Activated CD8-positive, alpha-beta memory T cell treated with anti-CD3 and anti-CD28 coated beads, Interleukin-2, amount 50 U/mL, for 24 hours (primary cell): ENCODE data around the gene WWP2.
"Not testable (repeated sequence)": the region's sequence is repeated elsewhere in the genome, so short reads cannot be mapped to it uniquely, and the experiment has no call there.

Experiments
- DNase-seq: peaks from one replicate; pipeline ENCODE4 v3.0.0-alpha.2; 2020; ENCODE audit errors: extremely low read depth

Gene WWP2

GRCh38 chr16:69761983-69762813 is at the start of gene WWP2:
Gene WWP2 (plus strand): TSS chr16:69762332. CDS start chr16:69787011, 24,679 bp downstream.
- DNase-seq, result peak; percentile 15

- no peak for DNase-seq
Measured at GRCh38 chr16:69712914-69713581, 49.1 kb upstream of the WWP2 start.

GRCh38 chr16:69717066-69717465 is 45.1 kb upstream of the WWP2 start:
- DNase-seq, result no peak

- no peak for DNase-seq
Measured at GRCh38 chr16:69718111-69718764, 43.9 kb upstream of the WWP2 start.

- DNase-seq, result no peak
Measured at GRCh38 chr16:69720822-69721430, 41.2 kb upstream of the WWP2 start.

GRCh38 chr16:69721441-69721957 is 40.6 kb upstream of the WWP2 start:
- DNase-seq, result no peak

- no peak for DNase-seq
Measured at GRCh38 chr16:69724414-69724873, 37.7 kb upstream of the WWP2 start.

GRCh38 chr16:69724981-69725479 is 37.1 kb upstream of the WWP2 start:
- DNase-seq, result no peak

GRCh38 chr16:69725480-69726312 is 36.4 kb upstream of the WWP2 start:
- no peak for DNase-seq

- DNase-seq, result peak; percentile 76
Measured at GRCh38 chr16:69726313-69727060, 35.6 kb upstream of the WWP2 start, which contains the start of gene NQO1. Gene NQO1 (minus strand): TSS chr16:69726560. CDS start chr16:69726439, 121 bp downstream.

- no peak for DNase-seq
Measured at GRCh38 chr16:69727916-69728270, 34.2 kb upstream of the WWP2 start.

GRCh38 chr16:69729030-69729429 is 33.1 kb upstream of the WWP2 start:
- not testable (repeated sequence) for DNase-seq

GRCh38 chr16:69731280-69731679 is 30.9 kb upstream of the WWP2 start:
- DNase-seq, result not testable (repeated sequence)

- no peak for DNase-seq
Measured at GRCh38 chr16:69732101-69732500, 30.0 kb upstream of the WWP2 start.

- DNase-seq, result no peak
Measured at GRCh38 chr16:69741519-69741918, 20.6 kb upstream of the WWP2 start.

- no peak for DNase-seq
Measured at GRCh38 chr16:69741951-69742904, 19.9 kb upstream of the WWP2 start.

GRCh38 chr16:69744363-69745231 is 17.5 kb upstream of the WWP2 start:
- DNase-seq, result no peak

- DNase-seq, result no peak
Measured at GRCh38 chr16:69745232-69745612, 16.9 kb upstream of the WWP2 start.
